IPS-NIHi7 (cell line): Measurements from ENCODE around the gene SEC61A1.

ENCODE experiments used
- DNase-seq: peaks from one replicate; pipeline ENCODE4 v3.0.0; 2012; ENCODE audit warnings: mixed read lengths; ENCODE audit errors: extremely low spot score

SEC61A1 gene

GRCh38 chr3:128056258-128056657, 4.0 kb downstream of the SEC61A1 start:
- no peak for DNase-seq

- DNase-seq: no peak
Observed at GRCh38 chr3:128060473-128061381, 8.5 kb downstream of the SEC61A1 start.

- no peak for DNase-seq
Observed at GRCh38 chr3:128062033-128062745, 10.0 kb downstream of the SEC61A1 start.

- DNase-seq: no peak
Observed at GRCh38 chr3:128063865-128064264, 11.6 kb downstream of the SEC61A1 start.

- no peak for DNase-seq
Observed at GRCh38 chr3:128064962-128065361, 12.7 kb downstream of the SEC61A1 start.

GRCh38 chr3:128066114-128066513, 13.9 kb downstream of the SEC61A1 start:
- no peak for DNase-seq

- DNase-seq: no peak
Observed at GRCh38 chr3:128066676-128067075, 14.4 kb downstream of the SEC61A1 start.

- no peak for DNase-seq
Observed at GRCh38 chr3:128067489-128067888, 15.3 kb downstream of the SEC61A1 start.

- DNase-seq: peak; percentile 68
Observed at GRCh38 chr3:128068156-128068620, 16.0 kb downstream of the SEC61A1 start.

- no peak for DNase-seq
Observed at GRCh38 chr3:128069271-128069670, 17.0 kb downstream of the SEC61A1 start.

GRCh38 chr3:128070898-128071591, 18.8 kb downstream of the SEC61A1 start:
- no peak for DNase-seq

- no peak for DNase-seq
Observed at GRCh38 chr3:128071771-128072453, 19.7 kb downstream of the SEC61A1 start.

- DNase-seq: no peak
Observed at GRCh38 chr3:128072454-128073184, 20.4 kb downstream of the SEC61A1 start.

- no peak for DNase-seq
Observed at GRCh38 chr3:128073185-128073725, 21.0 kb downstream of the SEC61A1 start.

- no peak for DNase-seq
Observed at GRCh38 chr3:128073807-128074206, 21.6 kb downstream of the SEC61A1 start.

- DNase-seq: peak; percentile 45
Observed at GRCh38 chr3:128074851-128075521, 22.7 kb downstream of the SEC61A1 start.

GRCh38 chr3:128075522-128076482, 23.6 kb downstream of the SEC61A1 start:
- DNase-seq: peak; percentile 92

- no peak for DNase-seq
Observed at GRCh38 chr3:128076483-128077201, 24.4 kb downstream of the SEC61A1 start.
